ENCODE data around the gene LZTR1. TPM values are rescaled to one million over a fixed set of nuclear protein-coding genes. Genes with fewer than 3 reads are reported as not detected.

Gene LZTR1
- polyA plus RNA-seq, 2 of the 4 experiments (the other 2 are of a cell fraction): 14.1 to 23.5 TPM

- CTCF ChIA-PET: interaction anchor here (1.3 kb wide), 1 partner anchor 10 kb away, joined by 4 read pairs; the partner anchor contains the start of gene LZTR1
- TF ChIP-seq NR3C1 (IDR thresholded peaks at IDR 0.05): no peak
- no peak for TF ChIP-seq ZNF302 (CRISPR knock-in tag; IDR thresholded peaks at IDR 0.05)
- no peak for TF ChIP-seq FOSL2 (IDR thresholded peaks at IDR 0.05)
- no peak for TF ChIP-seq FOSL2 (CRISPR knock-in tag; IDR thresholded peaks at IDR 0.05)
- no peak for TF ChIP-seq CBX2 (IDR thresholded peaks at IDR 0.05; ENCODE audit: borderline replicate concordance, low read depth)
- TF ChIP-seq RNF2 (IDR thresholded peaks at IDR 0.05; ENCODE audit: borderline replicate concordance, low read depth): no peak
- no peak for TF ChIP-seq RCOR1 (IDR thresholded peaks at IDR 0.05; ENCODE audit: low read depth, low read length)
- no peak for TF ChIP-seq MAZ (IDR thresholded peaks at IDR 0.05; ENCODE audit: borderline replicate concordance, low read depth, low read length)
- TF ChIP-seq CBX8 (IDR thresholded peaks at IDR 0.05): no peak
- no peak for TF ChIP-seq ESRRA (IDR thresholded peaks at IDR 0.05; ENCODE audit: borderline replicate concordance, low read length)
- TF ChIP-seq CHD4 (IDR thresholded peaks at IDR 0.05; ENCODE audit: borderline replicate concordance): no peak
- no peak for TF ChIP-seq HES2 (IDR thresholded peaks at IDR 0.05)
- TF ChIP-seq ZFP36 (IDR thresholded peaks at IDR 0.05; ENCODE audit: borderline replicate concordance, partially characterized antibody): no peak
- TF ChIP-seq USF2 (IDR thresholded peaks at IDR 0.05): no peak
- Histone ChIP-seq H3K9me3 (no peaks in the 10 kb centered on the region), H3K27ac (no peak overlapping the region), H3K4me3 (no peak overlapping the region), H3K4me2 (no peak overlapping the region), H3K4me1 (no peaks in the 10 kb centered on the region)
- DNase-seq (ENCODE audit: low read depth in 1 of 2, low spot score in 1 of 2): no peak
- POLR2A ChIA-PET: no interaction called here
- no peak for ATAC-seq
- 61% methylated on average over 4 of the region's 7 CpGs for WGBS (ENCODE audit: missing lambda C conversion rate)
- FAIRE-seq: no peak
Observed at GRCh38 chr22:20992056-20992442, 10.0 kb downstream of the LZTR1 start.

GRCh38 chr22:20992456-20993303 is 10.6 kb downstream of the LZTR1 start:
- no peak for DNase-seq (ENCODE audit: low read depth in 1 of 2, low spot score in 1 of 2)
- H3K4me2 ChIP-seq: no peak overlapping the region
- no peak for FAIRE-seq
- H3K4me3 ChIP-seq: no peak overlapping the region
- POLR2A ChIA-PET: no interaction called here
- no peak overlapping the region for H3K27ac ChIP-seq
- TF ChIP-seq SMC3 (IDR thresholded peaks at IDR 0.05) (no peak), MAFK (IDR thresholded peaks at IDR 0.05; ENCODE audit: partially characterized antibody) (no peak), ESRRA (IDR thresholded peaks at IDR 0.05; ENCODE audit: borderline replicate concordance, low read length) (no peak), GATA3 (IDR thresholded peaks at IDR 0.05; ENCODE audit: borderline replicate concordance) (no peak), HMGXB4 (CRISPR knock-in tag; IDR thresholded peaks at IDR 0.05; ENCODE audit: borderline replicate concordance) (no peak), TP53 (CRISPR knock-in tag; IDR thresholded peaks at IDR 0.05) (no peak), USF2 (IDR thresholded peaks at IDR 0.05) (no peak), FOSL2 (IDR thresholded peaks at IDR 0.05) (no peak), FOSL2 (CRISPR knock-in tag; IDR thresholded peaks at IDR 0.05) (no peak), HOXA7 (CRISPR knock-in tag; IDR thresholded peaks at IDR 0.05) (no peak), TFCP2L1 (CRISPR knock-in tag; IDR thresholded peaks at IDR 0.05) (no peak), HDAC2 (IDR thresholded peaks at IDR 0.05) (no peak), EHF (CRISPR knock-in tag; IDR thresholded peaks at IDR 0.05) (no peak), RARB (CRISPR knock-in tag; IDR thresholded peaks at IDR 0.05) (no peak), CEBPB (IDR thresholded peaks at IDR 0.05) (no peak)
- WGBS (ENCODE audit: missing lambda C conversion rate): 95% methylated on average over 8 of the region's 21 CpGs
- no peaks in the 10 kb centered on the region for H3K4me1 ChIP-seq
- no peaks in the 10 kb centered on the region for H3K9me3 ChIP-seq
- CTCF ChIA-PET: interaction anchor here (1.3 kb wide), 1 partner anchor 11 kb away, joined by 4 read pairs; the partner anchor contains the start of gene LZTR1
- ATAC-seq: no peak

Measured in A549 (cell line).